NCI-H345 treated with DMSO at 0.1 percent for 48 hours (cell line): ENCODE data around the gene INPP4B.

ENCODE experiments used
- DNase-seq: peaks from one replicate; lab custom pipeline; 2025; ENCODE audit not compliant: unreplicated experiment; lab: John Stamatoyannopoulos, UW

The INPP4B gene

GRCh38 chr4:142267101-142267500 is 579.0 kb downstream of the INPP4B start:
- no peak for DNase-seq

GRCh38 chr4:142265946-142266345 is 580.2 kb downstream of the INPP4B start:
- DNase-seq: no peak

GRCh38 chr4:142265536-142265935 is 580.6 kb downstream of the INPP4B start:
- no peak for DNase-seq

DNA sequence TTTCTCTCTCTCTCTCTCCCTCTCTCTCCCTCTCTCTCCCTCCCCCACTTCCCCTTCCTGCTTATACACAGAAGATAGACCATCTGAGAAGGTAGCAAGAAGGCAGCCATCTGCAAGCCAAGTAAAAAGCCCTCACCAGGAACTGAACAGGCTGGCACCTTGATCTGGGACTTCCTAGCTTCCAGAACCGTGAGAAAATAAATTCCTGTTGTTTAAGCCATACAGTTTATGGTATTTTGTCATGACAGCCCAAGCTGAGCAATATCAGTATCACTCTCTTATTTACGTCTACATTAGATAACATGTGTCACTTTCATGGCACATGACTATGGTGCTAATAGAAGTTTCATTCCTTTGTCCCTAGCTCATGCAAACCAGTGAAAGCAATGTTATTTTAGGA is 581.1 kb downstream of the INPP4B start:
- no peak for DNase-seq

DNA sequence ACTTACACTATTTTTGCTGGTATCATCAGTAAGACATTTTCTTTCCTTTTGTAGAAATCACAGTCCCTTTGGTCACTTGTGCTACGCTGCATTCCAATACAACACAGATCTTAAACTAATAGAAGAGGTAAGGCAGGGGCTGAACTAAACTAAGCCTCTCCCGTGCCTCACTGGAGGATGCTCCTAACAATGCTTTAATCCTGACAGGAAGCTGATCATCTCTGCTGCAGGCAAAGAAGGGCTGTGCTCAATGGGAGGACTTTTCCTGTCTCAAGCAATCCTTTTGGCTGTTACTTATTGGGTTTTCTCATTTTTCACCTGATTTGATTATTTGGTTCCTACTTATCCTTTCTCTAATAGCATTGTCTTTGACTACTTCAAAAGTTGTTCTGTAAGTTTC is 583.1 kb downstream of the INPP4B start:
- DNase-seq: no peak

GRCh38 chr4:142248946-142249345 is 597.2 kb downstream of the INPP4B start:
- DNase-seq: no peak

DNA sequence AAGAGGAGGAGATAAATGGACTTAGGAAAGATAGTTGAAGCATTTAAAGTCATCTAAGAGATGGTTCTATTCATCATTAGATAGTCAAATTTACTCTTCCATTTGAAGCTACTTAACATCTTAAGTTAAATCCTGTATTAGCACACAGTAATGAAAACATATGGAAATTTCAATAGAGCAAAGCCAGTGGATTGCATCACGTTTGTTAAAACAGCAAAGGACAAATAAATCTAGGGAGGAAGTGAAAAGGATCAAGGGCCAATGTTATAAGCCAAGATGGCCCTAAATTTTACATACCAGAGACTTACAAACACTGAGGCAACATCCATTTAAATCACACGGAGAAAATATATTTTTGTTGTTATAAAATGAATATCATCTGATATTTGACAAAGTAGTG is 602.8 kb downstream of the INPP4B start:
- DNase-seq: no peak

DNA sequence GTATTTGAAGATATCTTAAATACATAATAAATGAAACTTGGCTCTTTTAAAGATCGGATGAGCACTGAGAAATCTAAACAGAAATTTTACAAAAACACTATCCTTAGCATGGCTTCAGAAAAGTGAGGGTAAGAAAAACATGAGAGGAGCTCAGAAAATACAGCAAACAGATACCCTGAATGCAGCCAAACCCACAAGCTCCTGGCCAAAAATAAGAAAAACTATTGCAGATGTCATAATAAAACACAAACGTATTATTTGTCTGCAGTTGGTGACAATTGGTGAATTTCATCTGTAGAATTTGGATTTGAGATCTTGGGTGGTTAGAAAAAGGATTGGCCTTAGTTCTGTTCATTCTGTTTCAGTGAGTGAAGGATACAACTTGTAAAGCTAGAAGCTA is 603.9 kb downstream of the INPP4B start:
- no peak for DNase-seq

DNA sequence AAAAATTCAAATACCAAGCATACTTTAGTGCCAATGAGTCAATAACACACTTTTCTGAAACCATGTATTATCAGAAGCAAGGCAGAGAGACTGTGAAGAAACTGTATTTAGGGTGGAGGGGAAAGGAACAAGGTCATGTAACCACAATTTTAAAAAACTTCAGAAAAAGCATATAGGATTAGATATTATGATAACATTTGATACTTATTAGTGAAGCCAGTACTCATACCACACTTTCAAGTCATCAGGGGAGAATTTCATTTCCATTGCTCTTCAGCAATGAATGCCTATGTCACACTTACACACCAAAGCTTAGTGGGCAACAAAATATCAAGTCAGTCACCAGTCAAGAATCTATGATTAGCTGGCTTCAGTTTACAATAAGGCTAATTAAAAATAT is 607.5 kb downstream of the INPP4B start:
- no peak for DNase-seq

GRCh38 chr4:142236268-142236667 is 609.8 kb downstream of the INPP4B start:
- DNase-seq: no peak

- no peak for DNase-seq
These were observed 614.3 kb downstream of the INPP4B start for GRCh38 chr4:142231787-142232186.

- DNase-seq: no peak
These were observed 615.1 kb downstream of the INPP4B start for GRCh38 chr4:142230991-142231390.

DNA sequence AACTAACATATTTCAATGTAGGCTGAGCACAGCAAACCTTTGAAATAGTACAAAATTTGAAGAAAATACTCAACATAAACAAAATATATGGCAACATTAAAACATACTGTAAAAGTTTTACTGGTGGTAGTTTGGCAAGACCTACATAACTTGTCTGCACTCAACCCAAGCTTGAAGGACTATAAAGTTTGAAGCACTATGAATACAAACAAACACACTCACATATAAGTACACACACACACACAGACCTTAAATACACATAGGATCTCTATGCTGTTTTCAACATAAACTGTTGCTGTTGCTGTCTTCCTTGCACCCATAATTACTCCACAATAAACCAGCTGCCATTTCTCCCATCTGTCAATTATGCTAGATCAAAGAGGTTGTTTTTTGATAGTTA is 620.1 kb downstream of the INPP4B start:
- DNase-seq: no peak

DNA sequence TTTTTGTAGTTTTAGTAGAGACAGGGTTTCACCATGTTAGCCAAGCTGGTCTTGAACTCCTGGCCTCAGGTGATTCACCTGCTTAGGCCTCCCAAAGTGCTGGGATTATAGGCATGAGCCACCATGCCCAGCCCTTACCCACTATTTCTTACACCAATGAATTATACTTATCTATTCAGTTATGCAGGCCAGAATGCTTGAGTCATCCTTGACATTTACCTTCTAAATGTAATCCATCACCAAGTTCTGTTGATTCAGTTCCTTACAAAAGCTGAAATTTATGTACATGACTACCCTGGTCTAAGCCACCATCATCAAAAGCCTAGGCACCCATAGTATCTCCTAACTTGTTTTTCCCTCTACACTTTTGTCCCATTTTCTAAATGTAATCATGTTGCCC is 624.0 kb downstream of the INPP4B start:
- no peak for DNase-seq

GRCh38 chr4:142218726-142219125 is 627.4 kb downstream of the INPP4B start:
- no peak for DNase-seq

DNA sequence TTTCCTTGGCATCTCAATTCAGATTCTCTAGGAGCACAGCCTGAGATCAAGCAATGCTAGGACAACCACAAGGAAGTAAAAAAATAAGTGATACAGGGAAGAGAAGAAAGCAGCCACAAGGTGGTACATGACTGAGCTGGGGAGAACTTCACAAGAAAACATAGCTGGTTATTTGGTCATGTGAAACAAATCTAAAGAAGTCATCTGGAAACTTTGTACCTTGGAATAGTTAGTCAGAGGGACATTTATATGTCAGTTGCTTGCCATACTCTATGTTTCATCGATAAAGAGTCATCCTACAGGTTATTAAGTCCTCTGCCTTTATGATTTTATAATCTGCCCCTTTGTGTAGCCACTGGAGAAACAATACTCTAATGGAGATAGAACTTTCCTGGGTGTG is 634.7 kb downstream of the INPP4B start:
- DNase-seq: no peak

GRCh38 chr4:142203505-142203904 is 642.6 kb downstream of the INPP4B start:
- no peak for DNase-seq

GRCh38 chr4:142202404-142203332 is 643.4 kb downstream of the INPP4B start:
- DNase-seq: no peak

DNA sequence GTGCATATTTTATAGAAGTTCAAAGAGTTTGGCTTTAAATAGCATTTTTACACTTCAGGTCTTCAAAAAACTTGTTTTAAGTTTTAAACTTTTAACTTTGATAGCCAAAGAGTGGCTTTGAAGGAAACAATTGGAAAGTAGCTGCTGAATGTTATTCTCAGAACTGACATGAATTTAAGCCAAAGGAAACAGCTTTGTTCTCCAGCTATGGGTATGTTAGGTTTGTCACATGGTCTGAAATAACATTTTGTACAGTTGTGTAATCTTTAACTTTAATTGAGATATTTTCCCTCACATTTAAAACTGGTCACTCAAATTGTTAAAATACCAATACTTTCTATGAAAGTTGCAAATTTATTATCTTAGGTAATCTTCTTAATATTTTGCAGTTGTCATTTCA is 645.1 kb downstream of the INPP4B start:
- DNase-seq: no peak

GRCh38 chr4:142194905-142195304 is 651.2 kb downstream of the INPP4B start:
- DNase-seq: no peak

DNA sequence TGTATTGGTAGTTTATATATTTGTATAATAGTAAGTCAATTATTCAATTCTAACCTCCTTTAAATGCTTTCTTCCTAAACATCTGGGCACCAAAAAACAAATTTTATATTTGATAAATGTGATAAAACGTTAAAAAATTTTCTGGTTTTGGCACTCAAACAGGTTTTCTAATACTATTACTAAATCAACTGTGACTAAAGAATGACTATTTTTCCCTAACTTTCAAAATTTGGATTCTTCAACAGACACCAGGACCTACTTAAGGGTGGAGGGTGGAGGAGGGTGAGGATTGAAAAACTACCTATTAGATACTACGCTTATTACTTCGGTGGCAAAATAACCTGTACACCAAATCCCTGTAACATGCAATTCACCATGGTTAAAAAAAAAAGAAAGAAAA is 654.2 kb downstream of the INPP4B start:
- no peak for DNase-seq

DNA sequence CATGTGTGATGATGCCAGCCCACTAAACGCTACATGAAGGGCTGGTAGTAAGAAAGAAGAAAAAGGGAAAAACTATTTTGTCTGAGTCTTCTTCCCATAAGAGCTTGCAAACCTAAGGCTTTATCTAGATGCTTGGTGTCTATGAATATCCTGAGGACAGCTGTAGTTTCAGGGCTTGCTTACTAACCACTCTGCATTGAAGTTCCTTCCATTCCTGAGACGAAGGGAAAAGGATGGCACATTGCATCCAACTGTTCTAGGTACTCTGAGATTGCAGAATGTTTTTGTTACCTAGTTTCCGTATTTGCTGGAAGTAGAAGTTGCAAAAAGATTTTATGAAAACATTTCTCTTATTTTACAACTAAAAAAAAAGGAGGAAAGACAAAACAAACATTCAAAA is 665.1 kb downstream of the INPP4B start:
- no peak for DNase-seq

DNA sequence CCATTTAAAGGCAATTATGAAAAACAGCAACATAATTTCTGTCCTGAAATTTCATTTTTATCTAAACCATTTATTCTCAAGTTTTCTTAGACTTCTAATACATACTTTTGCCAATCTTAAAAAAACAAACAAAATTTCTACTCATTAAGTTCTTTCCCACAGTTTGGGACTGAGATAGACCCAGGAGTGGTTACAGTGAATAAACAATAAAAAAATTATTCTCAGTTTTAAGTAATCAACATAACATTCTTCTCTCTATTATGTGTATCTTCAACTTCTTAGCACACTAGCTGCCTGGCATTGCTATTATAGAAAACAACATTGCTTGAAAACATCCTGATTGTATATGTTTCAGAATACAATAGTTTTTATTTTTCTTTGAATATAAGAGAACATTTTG is 676.9 kb downstream of the INPP4B start:
- no peak for DNase-seq
